ENCODE data around the gene DHDDS.

The DHDDS gene

DNA sequence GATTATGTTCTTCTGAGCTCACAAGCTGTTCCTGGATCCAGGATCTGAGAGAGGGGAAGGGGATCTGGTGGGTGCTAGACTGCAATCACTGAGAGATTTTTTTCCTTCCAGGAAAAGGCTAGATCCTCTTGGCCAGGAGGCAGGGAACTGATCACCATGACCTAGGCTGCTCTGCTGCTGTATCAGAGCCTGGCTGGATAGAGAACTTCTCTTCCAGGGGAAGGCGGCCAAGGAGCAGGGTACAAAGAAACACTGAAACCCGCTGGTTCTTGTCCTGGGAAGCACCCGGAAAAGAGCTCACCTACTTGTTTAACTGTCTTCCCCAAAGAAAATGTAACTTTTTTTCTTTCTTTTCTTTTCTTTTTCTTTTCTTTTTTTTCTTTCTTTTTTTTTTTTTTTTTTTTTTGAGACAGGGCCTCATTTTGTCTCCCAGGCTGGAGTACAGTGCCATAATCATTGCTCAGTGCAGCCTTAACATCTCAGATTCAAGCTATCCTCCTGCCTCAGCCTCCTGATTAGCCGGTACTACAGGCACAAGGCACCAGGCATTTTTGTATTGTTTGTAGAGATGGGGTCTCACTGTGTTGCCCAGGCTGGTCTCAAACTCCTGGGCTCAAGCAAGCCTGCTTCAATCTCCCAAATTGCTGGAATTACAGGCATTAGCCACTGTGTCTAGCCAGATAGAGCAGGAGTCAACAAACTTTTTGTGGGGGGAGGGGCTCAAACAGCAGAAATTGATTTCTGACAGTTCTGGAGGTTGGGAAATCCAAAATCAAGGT, 85.1 kb downstream of the DHDDS start:
- H3K4me3 ChIP-seq (replicated peaks in 1 of 2; ENCODE audit: low read depth in 2 of 2, low read length in 2 of 2), result no peak overlapping the region
- TF ChIP-seq CTCF (IDR thresholded peaks at IDR 0.05; ENCODE audit: low read depth, low read length), result no peak
- DNase-seq (ENCODE audit: low read depth in 2 of 2), result no peak

GRCh38 chr1:26517766-26518049, 85.6 kb downstream of the DHDDS start:
- H3K4me3 ChIP-seq (replicated peaks in 1 of 2; ENCODE audit: low read depth in 2 of 2, low read length in 2 of 2), result no peak overlapping the region
- no peak for DNase-seq (ENCODE audit: low read depth in 2 of 2)
- TF ChIP-seq CTCF (IDR thresholded peaks at IDR 0.05; ENCODE audit: low read depth, low read length), result no peak

DNA sequence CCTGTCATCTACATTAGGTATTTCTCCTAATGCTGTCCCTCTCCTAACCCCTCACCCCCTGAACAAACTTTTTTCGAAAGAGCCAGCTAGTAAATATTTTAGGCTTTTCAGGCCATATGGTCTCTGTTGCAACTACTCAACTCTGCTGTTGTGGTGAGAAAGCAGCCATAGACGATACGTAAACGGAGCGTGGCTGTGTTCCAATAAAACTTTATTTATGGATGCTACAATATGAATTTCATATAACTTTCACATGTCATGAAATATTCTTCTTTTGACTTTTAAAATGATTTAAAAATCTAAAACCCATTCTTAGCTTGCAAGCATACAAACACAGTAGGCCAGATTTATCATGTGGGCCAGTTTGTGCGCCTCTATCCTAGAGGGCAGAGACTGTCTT, 86.2 kb downstream of the DHDDS start:
- TF ChIP-seq CTCF (IDR thresholded peaks at IDR 0.05; ENCODE audit: low read depth, low read length), result no peak

GRCh38 chr1:26520339-26520738, 88.2 kb downstream of the DHDDS start:
- no peak overlapping the region for H3K4me3 ChIP-seq (replicated peaks in 1 of 2; ENCODE audit: low read depth in 2 of 2, low read length in 2 of 2)
- TF ChIP-seq CTCF (IDR thresholded peaks at IDR 0.05; ENCODE audit: low read depth, low read length), result no peak
- no peak for DNase-seq (ENCODE audit: low read depth in 2 of 2)

More for the DNA sequence above, 86.2 kb downstream of the DHDDS start:
- no peak for DNase-seq (ENCODE audit: low read depth in 2 of 2)
- no peak overlapping the region for H3K4me3 ChIP-seq (replicated peaks in 1 of 2; ENCODE audit: low read depth in 2 of 2, low read length in 2 of 2)
